ENCODE data around the gene ZNF415. TPM values are rescaled to one million over a fixed set of nuclear protein-coding genes. Genes with fewer than 3 reads are reported as not detected.

The ZNF415 gene
- total and polyA plus RNA-seq, 9 of the 15 experiments (the other 6 are each of a cell fraction or from before 2014, with no cell fraction given) = 0.06 to 0.82 (median 0.14) TPM; not detected in 2

- TF ChIP-seq ZNF444 (CRISPR knock-in tag; IDR thresholded peaks at IDR 0.05) (no peak), BACH1 (tag; IDR thresholded peaks at IDR 0.05) (no peak), PRMT5 (CRISPR knock-in tag; IDR thresholded peaks at IDR 0.05) (no peak), MCM3 (IDR thresholded peaks at IDR 0.05) (no peak), SMAD4 (CRISPR knock-in tag; conservative IDR thresholded peaks at IDR 0.05) (peak; percentile 95), ZNF699 (CRISPR knock-in tag; IDR thresholded peaks at IDR 0.05; ENCODE audit: insufficient replicate concordance) (no peak), FOXA3 (CRISPR knock-in tag; conservative IDR thresholded peaks at IDR 0.05 in 1 of 2, IDR thresholded peaks at IDR 0.05 in 1 of 2) (0 out of 4 replicates have a peak, but pooled peaks of 1 of the 2 experiments have one; percentile 7), PKNOX1 (IDR thresholded peaks at IDR 0.05) (peak; percentile 76), CBX1 (IDR thresholded peaks at IDR 0.05; ENCODE audit: low read depth) (no peak), SMARCA4 (IDR thresholded peaks at IDR 0.05) (peak; percentile 97), CBFA2T2 (conservative IDR thresholded peaks at IDR 0.05) (peak; percentile 96), ZNF384 (IDR thresholded peaks at IDR 0.05; ENCODE audit: low read depth, low read length) (no peak), SMC3 (conservative IDR thresholded peaks at IDR 0.05; ENCODE audit: insufficient read depth, low read depth, low read length) (no peak), RFX1 (IDR thresholded peaks at IDR 0.05) (no peak), BRD9 (IDR thresholded peaks at IDR 0.05; ENCODE audit: low read depth, partially characterized antibody) (peak; percentile 83), ZNF583 (CRISPR knock-in tag; IDR thresholded peaks at IDR 0.05) (no peak), FOXO4 (CRISPR knock-in tag; IDR thresholded peaks at IDR 0.05) (no peak), TCF7L2 (IDR thresholded peaks at IDR 0.05; ENCODE audit: low read depth, low read length) (no peak), NKRF (IDR thresholded peaks at IDR 0.05; ENCODE audit: borderline replicate concordance) (no peak), CEBPB (tag; IDR thresholded peaks at IDR 0.05) (peak; percentile 59), NCOA6 (IDR thresholded peaks at IDR 0.05) (no peak), PTBP1 (IDR thresholded peaks at IDR 0.05; ENCODE audit: low read depth, low read length) (no peak), SMARCC2 (IDR thresholded peaks at IDR 0.05; ENCODE audit: low read depth) (peak; percentile 69; the same call in 1 of the 2 replicates), THRB (CRISPR knock-in tag; conservative IDR thresholded peaks at IDR 0.05) (no peak)
Observed at GRCh38 chr19:53161123-53161522, 28.4 kb upstream of the ZNF415 start (continued).

Measured in K562 (cell line).